A549 treated with dexamethasone at 1 μM for 4 hours (cell line): ENCODE data around the gene NDUFA13. TPM values are rescaled to one million over a fixed set of nuclear protein-coding genes. Genes with fewer than 3 reads are reported as not detected.

Experiments used
- total RNA-seq: library from RNA; stranded (reverse); fragments of 200-300 nt; extraction: Qiagen RNA extraction; gene quantifications from 5 replicates; pipeline ENCODE4 v1.2.3, GENCODE V29; 2022

NDUFA13 gene
- 131 to 208 TPM (median 148 TPM) in 5 replicates for total RNA-seq

DNA sequence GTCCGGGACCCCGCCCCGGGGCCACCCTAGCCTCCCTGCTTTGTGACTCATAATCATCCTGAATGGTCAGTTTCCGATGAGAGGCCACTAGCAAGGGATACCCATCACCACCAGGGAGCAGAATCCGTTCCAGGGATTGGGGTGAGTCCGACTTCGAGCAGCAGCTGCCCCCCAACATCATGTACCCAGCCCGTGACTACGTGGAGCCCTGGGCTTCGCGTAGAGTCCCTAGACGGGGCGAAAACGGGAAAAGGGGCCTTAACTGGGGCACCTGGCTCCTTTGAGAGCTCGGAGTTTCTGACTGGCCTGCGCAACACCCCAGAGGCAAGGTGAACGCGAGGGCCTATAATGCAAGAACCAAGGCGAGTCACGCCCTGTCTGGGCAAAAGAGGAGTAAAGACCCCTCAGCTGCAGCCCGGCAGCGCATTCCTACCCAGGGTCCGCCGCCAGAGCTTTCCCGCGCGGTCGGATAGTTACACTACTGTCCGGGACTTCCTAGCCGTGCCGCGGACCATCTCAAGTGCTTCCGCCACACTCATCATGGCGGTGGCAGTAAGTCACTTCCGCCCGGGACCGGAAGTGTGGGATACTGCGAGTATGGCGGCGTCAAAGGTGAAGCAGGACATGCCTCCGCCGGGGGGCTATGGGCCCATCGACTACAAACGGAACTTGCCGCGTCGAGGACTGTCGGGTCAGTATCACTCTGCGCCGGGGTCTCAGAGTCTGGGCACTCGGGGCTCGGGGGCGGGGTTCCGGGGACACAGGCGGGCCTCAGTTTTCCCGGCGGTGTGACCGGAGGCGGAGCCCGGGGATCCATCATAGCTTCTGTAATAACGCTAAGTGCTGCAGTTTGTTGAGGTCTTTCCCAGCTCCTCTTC, at the start of gene NDUFA13:
NDUFA13 (plus strand) TSS at position 584 of the 878 bp plus-strand sequence; CDS start at position 598, 14 bp downstream.

DNA sequence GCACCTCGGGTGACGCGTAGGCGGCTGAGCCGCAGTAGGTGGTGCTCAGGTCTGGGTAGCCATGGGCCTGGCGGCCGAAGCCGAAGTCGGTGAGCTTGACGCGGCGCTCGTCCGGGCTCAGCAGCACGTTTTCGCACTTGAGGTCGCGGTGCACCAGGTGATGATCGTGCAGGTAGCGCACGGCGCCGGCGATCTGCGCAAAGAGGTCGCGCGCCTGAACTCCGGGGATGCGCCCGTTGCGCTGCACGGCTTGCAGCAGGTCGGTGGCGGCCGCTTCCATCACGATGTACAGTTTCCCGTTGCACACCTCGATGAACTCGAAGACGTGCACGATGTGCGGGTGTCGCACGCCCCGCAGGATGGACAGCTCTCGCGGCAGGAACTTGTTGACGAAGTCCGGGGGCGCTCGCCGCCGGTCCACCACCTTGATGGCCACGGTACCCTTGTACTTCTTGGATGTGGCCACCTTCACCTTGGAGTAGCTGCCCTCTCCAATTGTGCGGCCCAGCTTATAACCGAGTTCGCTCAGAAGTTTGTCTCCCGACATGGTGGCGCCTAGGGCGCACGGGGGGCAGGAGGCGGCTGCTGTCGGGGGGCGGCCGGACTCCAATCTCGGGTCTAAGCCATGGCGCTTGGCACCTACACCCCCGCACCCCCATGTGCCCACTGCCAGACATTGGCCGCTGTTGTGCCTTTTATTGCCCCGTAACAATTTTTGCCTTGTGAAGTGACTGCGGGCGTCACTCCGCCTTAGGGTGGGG, 964 bp upstream of the NDUFA13 start, which contains the start of gene TSSK6:
TSSK6 (minus strand) TSS at position 668 of the 761 bp plus-strand sequence; CDS start at position 547, 121 bp downstream.

DNA sequence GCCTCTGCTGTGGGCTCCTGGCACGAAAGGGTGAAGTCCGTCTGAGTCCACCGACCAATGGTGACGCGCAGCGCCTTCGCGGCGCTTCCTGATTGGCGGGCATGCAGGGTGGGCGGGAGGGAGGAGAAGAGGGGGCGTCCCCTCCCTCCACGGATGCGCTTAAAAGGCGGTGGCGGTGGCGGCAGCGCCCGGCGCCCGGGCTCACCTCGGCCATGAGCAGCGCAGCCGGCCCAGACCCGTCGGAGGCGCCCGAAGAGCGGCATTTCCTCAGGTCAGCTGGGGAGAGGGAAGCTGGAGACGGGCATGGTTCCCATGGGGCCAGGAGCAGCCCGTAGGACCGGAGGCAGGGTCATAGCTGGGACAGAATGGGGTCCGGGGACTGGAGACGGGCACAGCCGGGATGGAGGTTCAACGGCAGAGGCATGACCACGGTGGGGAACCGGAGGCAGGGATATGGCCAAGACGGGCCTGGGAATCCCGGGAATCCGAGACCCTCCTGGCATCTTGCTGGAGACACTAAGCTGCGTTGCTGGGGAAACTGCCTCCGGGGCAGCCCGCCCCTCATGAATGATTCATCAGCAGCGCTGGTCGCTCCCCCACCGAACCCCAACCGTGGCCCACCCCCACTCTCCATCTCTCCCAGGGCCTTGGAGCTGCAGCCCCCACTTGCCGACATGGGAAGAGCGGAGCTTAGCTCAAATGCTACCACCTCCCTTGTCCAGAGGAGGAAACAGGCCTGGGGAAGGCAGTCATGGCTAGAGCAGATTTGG, 12.9 kb downstream of the NDUFA13 start, which contains the start of gene YJEFN3:
YJEFN3 (plus strand) TSS at position 191 of the 770 bp plus-strand sequence; CDS start at position 213, 22 bp downstream.

DNA sequence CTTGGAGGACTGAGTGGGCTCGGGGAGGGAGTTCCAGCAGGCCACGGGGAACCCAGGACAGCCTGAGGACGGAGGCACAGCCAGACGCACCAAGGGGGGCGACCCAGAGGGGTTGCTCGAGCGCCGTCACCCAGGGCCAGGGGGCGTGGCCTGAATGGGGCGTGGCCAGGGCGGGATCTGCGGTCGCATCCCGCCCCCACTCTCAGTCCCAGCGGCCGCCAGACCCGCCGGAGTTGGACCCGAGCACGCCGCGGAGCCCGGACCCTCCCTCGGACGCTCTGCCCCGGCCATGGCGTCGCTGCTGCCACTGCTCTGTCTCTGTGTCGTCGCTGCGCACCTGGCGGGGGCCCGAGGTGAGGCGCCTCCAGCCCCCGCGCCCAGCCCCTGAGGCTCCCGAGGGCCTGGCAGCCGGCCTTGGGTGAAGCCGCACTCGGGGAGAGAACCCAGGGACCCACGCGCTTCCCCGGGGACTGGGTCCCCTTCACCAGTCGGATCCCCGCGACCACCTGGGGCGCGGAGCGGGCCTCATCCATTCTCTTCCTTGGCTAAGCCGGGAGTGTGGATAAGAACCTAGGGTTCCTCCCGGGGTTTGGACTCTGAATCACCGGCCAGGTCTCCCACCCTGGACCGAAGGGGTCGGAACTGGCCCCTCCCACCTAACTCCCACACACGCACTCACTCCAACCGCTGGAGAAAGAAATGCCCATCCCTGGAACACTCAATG, 22.2 kb downstream of the NDUFA13 start, which contains the start of gene CILP2:
CILP2 (plus strand) TSS at position 205 of the 724 bp plus-strand sequence; CDS start at position 290, 85 bp downstream.

Other genes starting within 250 kb of the NDUFA13 start
- gene TM6SF2, start 242.9 kb upstream of the NDUFA13 start, total RNA-seq: 0.36 to 0.70 TPM (median 0.44 TPM) in 5 replicates
- 22.6 to 26.0 TPM (median 23.8 TPM) in 5 replicates for gene SUGP1, start 195.7 kb upstream of the NDUFA13 start, total RNA-seq
- gene MAU2, start 195.4 kb upstream of the NDUFA13 start, total RNA-seq: 9.0 to 14.4 TPM (median 12.5 TPM) in 5 replicates
- 32.0 to 60.9 TPM (median 58.7 TPM) in 5 replicates for gene GATAD2A, start 110.5 kb upstream of the NDUFA13 start, total RNA-seq
- 1.0 to 2.1 TPM (median 1.6 TPM) in 5 replicates for gene TSSK6, start 677 bp upstream of the NDUFA13 start, total RNA-seq
- gene YJEFN3, start 12.7 kb downstream of the NDUFA13 start, total RNA-seq: 0.94 to 4.2 TPM (median 3.4 TPM) in 5 replicates
- 0.11 to 0.31 TPM (median 0.18 TPM) in 5 replicates for gene CILP2, start 22.0 kb downstream of the NDUFA13 start, total RNA-seq
- gene PBX4, start 102.5 kb downstream of the NDUFA13 start, total RNA-seq: 1.3 to 2.6 TPM (median 2.1 TPM) in 5 replicates
- 3.4 to 5.9 TPM (median 5.7 TPM) in 5 replicates for gene LPAR2, start 112.0 kb downstream of the NDUFA13 start, total RNA-seq
- 4.6 to 6.2 TPM (median 5.2 TPM) in 5 replicates for gene GMIP, start 127.4 kb downstream of the NDUFA13 start, total RNA-seq
- gene ATP13A1, start 147.5 kb downstream of the NDUFA13 start, total RNA-seq: 19.2 to 37.1 TPM (median 36.1 TPM) in 5 replicates
- gene ZNF101, start 152.6 kb downstream of the NDUFA13 start, total RNA-seq: 4.6 to 5.6 TPM (median 5.1 TPM) in 5 replicates
- gene ZNF14, start 216.9 kb downstream of the NDUFA13 start, total RNA-seq: 2.0 to 2.5 TPM (median 2.1 TPM) in 5 replicates